ENCODE data around the gene ERAS.
A peak's percentile ranks its signal among the peaks of the same experiment; 100 is the strongest.
"Not testable (repeated sequence)": the region's sequence is repeated elsewhere in the genome, so short reads cannot be mapped to it uniquely, and the experiment has no call there.

The ERAS gene

GRCh38 chrX:48798318-48798717, 28.0 kb upstream of the ERAS start:
- no peak for DNase-seq

- no peak for DNase-seq
Measured at GRCh38 chrX:48800574-48801279, 25.6 kb upstream of the ERAS start.

GRCh38 chrX:48801280-48802088, 24.8 kb upstream of the ERAS start, which contains the start of gene HDAC6:
Gene HDAC6, plus strand, starts transcription at chrX:48802067. Its CDS starts 626 bp downstream, at chrX:48802693.
- peak; percentile 98 for DNase-seq

DNA sequence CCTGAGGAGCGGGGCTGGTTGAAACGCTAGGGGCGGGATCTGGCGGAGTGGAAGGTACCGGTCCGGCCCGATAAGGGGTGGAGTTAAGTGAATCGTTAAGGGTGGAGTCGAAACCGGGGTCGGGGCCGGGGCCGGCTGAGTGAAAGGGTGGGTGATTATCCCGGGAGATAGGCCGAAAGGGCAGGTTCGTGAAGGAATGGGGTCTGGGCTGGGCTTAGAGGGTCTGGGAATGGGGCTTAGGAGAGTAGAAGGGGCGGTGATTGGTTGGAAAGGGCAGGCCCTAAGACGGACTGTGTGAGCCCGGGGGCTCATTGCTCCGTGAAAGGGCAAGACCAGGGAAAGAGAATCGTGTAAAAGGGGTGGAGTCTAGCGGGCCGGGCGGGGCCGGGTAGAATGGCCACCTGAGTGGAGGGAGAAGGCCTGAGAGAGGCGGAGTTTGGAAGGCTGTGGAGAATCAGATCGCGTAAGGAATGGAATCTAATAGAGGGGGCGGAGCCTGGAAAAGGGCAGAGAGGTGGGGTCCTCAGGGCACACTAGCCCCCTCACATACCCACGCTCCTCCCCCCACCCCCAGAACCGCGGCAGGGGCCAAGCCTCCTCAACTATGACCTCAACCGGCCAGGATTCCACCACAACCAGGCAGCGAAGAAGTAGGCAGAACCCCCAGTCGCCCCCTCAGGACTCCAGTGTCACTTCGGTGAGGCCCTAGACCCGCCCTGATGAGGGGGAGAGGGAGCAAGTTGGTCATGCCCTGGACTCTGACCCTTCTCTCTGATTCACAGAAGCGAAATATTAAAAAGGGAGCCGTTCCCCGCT, 24.0 kb upstream of the ERAS start:
- peak; percentile 86 for DNase-seq

DNA sequence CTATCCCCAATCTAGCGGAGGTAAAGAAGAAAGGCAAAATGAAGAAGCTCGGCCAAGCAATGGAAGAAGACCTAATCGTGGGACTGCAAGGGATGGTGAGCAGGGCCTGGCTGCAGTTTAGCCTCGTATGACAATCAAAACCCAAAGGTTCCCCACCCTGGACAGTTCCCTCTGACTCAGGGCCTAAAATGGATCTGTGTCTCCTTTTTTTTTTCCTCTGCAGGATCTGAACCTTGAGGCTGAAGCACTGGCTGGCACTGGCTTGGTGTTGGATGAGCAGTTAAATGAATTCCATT, 23.5 kb upstream of the ERAS start:
- DNase-seq, result no peak

GRCh38 chrX:48806081-48806480, 20.2 kb upstream of the ERAS start:
- no peak for DNase-seq

GRCh38 chrX:48813644-48814043, 12.7 kb upstream of the ERAS start:
- DNase-seq, result no peak

GRCh38 chrX:48814722-48815121, 11.6 kb upstream of the ERAS start:
- DNase-seq, result no peak

DNA sequence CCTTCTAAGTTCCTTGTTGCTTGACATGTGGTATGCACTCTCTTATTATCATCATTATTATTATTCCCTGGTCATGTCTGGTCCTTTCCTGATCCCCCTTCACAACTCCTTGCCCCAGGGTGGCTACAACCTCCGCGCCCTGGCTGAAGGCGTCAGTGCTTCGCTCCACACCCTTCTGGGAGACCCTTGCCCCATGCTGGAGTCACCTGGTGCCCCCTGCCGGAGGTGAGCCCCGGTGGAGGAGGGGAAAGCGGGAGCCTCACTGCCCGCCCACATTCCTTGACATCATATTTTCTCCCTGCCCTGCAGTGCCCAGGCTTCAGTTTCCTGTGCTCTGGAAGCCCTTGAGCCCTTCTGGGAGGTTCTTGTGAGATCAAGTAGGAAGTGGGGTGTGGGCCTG, 11.0 kb upstream of the ERAS start:
- DNase-seq, result no peak

DNA sequence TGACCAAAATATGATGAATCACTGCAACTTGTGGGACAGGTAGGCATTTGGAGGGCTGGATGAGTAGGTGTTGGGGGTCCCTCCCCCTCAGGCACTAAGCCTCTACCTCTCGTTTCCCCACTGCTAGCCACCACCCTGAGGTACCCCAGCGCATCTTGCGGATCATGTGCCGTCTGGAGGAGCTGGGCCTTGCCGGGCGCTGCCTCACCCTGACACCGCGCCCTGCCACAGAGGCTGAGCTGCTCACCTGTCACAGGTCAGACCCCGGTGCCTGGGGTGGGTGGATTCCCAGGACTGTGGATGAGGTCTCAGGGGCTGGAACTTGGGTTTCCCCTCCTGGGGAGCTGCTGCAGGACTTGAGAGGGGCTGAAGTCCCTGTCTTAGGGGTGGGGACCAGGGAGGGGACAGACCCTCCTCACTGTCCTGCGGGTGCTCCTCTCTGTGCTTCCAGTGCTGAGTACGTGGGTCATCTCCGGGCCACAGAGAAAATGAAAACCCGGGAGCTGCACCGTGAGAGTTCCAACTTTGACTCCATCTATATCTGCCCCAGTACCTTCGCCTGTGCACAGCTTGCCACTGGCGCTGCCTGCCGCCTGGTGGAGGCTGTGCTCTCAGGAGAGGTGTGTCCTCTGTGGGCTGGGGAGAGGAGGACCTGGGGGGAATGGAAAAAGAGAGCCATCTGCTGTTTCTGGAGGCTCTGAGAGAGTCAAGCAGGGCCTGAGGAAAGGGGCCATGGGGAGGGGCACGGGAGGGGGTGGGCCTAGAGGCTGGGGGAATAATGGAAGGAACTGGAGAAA, 10.1 kb upstream of the ERAS start:
- DNase-seq, result no peak

DNA sequence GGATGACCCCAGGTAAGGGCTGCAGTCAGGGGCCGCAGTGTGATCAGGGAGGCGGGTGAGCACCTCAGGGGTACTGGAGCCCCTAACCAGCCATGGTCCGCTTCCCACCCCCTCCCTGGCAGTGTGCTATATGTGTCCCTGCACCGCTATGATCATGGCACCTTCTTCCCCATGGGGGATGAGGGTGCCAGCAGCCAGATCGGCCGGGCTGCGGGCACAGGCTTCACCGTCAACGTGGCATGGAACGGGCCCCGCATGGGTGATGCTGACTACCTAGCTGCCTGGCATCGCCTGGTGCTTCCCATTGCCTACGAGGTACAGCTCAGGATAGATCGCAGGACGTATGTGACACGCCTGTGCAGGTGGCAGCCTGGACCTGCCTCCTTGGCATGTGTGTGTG, 8.2 kb upstream of the ERAS start:
- no peak for DNase-seq

- no peak for DNase-seq
Measured at GRCh38 chrX:48818866-48819265, 7.4 kb upstream of the ERAS start.

- DNase-seq, result not testable (repeated sequence)
Measured at GRCh38 chrX:48819394-48819793, 6.9 kb upstream of the ERAS start.

GRCh38 chrX:48823053-48823452, 3.3 kb upstream of the ERAS start:
- DNase-seq, result no peak

DNA sequence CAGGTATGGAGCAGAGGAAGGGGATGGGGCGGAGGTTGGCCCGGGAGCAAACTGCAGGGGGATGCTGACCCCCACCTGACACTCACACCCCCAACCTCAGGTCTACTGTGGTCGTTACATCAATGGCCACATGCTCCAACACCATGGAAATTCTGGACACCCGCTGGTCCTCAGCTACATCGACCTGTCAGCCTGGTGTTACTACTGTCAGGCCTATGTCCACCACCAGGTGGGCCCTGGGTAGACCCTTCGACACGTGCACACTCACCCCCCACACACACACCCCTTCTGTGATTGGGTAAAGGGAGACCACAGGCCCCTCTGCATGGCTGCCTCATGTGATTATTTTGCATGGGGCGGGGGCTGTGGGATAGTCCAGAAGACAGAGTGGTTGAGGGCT, 2.2 kb upstream of the ERAS start:
- DNase-seq, result no peak

DNA sequence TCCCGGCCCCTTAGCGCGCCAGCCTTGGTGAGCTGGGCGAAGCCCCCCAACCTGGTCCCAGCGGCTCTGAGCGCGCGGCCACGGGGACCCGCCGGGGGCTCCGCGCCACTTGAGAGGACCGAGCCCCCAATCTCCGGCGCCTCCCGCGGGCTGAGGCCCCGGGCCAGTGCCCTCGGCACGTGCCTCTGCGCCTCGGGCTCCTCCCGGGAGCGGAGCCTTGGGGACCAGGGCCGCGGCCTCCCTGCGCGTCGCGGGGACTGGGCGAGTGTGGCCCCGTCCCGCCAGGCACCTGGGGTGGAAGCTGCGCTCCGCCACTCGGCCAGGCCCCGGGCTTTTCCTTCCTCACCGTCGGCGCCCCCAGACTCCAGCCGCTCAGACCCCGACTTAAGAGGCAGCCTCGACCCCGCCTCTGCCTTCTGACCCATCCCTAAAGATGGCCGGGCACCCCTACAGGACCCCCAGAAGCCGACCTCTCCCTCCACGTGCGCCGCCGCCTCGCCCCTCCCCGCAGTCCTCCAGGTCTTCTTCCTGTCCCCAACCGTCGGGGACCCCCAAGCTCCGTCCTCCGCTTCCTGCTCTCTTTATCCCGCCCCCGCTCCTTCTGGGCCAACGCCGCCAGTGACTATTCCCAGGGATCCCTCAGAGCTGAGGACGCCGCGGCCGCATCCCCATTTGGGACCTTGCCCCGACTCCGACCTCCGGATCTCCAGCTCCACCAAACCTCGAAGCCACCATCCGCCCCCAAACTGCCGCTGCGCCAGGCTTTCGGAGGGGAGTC, 752 bp downstream of the ERAS start:
- no peak for DNase-seq

GRCh38 chrX:48827654-48827968, 1.3 kb downstream of the ERAS start:
- no peak for DNase-seq

GRCh38 chrX:48829016-48829735, 2.9 kb downstream of the ERAS start:
- DNase-seq, result no peak

DNA sequence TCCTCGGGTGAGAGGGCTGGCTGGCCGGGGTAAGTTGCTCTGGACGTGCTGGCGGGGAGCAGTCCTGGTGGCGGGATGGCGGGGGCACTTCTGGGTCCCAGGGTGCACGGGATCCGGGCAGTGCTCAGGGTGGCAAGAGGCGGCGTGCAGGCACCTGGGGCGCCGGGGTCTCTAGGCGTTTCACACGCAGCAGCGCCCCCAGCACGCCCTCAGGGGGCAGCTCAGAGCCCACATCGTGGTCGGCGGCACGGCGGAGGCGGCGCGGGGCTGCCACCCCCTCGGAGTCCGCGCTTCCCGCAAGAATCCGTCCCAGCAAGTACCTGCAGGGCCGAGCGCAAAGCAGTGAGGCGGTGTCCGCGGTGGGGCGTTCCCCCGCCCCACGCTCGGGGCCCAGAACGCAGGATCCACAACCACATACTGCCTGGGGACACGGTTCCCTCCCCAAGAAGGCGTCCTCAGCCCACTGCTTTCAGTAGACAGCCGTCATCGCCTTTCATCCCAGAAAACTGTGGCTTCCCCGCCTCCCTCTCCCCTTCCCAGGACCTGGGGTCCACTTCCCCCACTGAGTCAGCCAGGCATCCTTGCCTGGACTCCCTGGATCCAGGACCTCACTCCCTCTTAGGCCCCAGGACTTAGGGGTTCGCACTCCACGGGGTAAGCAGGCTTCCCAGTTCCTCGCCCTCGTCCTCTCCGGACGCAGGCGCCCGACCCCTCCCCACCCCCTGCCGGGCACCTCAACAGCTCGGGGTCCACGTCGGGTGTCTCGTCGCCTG, 5.0 kb downstream of the ERAS start:
- DNase-seq, result no peak

DNA sequence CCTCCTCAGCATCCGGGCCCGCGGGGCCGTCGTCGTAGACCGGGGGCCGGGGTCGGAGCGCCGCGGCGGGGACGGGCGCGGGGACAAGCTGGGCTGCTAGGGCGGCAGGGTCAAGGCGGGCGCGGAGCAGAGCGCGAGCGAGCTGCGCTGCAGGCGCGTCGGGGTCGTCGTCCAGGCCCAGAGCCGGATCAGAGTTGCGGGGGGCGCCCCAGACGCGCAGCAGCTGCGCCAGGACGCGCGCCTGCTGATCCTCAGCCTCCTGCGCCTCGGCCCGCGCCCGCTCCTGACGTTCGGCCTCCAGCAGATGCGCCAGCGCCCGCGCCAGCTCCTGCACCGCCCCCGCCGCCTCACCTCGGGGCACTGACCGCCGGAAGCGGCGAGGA, 5.6 kb downstream of the ERAS start:
- no peak for DNase-seq
